Fibroblast of gingiva (primary cell): ENCODE results near the gene BTN1A1.
"Not testable (repeated sequence)": the region's sequence is repeated elsewhere in the genome, so short reads cannot be mapped to it uniquely, and the experiment has no call there.

Source experiments
- DNase-seq: peaks from one replicate; pipeline ENCODE4 v3.0.0-alpha.2; 2011; ENCODE audit warnings: low read depth

Gene BTN1A1

DNA sequence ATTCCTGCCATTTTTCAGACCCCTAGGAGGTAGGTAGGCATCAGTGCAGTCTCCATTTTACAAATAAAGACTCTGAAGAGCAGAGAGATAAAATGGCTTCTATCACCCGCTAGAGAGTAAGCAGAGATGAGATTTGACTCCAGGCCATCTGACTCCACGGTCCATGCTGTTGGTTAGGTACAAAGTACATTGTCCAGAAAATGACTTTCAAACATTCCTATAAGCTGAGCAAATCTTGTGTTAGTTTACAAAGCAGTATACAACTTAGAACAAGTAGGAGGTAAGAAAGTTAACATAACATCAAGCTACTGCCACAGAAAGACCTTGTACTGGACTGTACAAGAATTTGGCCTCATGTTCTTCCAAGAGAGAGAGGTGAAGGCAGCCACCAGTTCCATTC, 14.9 kb downstream of the BTN1A1 start:
- DNase-seq: no peak

- no peak for DNase-seq
Measured at GRCh38 chr6:26516481-26517427, 16.7 kb downstream of the BTN1A1 start.

- no peak for DNase-seq
Measured at GRCh38 chr6:26519359-26519758, 19.3 kb downstream of the BTN1A1 start.

DNA sequence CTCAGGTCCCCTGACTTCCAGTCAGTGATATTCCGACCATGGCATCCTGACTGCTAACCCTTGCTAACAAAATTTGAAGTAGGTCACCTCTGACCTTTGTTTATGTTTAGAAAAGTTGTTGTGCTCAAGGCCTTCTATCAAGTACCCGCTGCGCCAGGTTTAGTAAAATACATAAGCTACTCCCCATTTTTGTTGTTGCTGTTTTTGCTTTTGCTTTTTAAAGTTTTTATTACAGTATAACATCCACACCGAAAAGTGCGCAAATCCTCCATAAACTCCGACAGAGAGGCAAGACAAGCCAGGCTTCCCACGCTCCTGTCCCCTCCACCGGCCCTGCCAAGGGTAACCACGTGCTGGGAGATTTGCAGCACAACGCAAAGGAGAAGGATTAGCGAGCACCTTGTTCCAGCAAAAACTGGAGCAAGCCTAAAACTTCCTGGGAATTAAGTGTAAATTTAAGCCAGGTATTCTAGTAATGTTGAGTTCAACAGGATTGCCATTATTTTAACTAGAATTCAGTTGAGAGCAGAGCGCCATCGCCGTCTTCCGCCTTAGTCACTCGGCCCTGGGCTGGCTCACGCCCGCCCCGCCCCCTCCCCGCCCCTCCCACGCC, 20.2 kb downstream of the BTN1A1 start:
- no peak for DNase-seq

- peak; percentile 87 for DNase-seq
Measured at GRCh38 chr6:26520850-26521599, 20.9 kb downstream of the BTN1A1 start.

DNA sequence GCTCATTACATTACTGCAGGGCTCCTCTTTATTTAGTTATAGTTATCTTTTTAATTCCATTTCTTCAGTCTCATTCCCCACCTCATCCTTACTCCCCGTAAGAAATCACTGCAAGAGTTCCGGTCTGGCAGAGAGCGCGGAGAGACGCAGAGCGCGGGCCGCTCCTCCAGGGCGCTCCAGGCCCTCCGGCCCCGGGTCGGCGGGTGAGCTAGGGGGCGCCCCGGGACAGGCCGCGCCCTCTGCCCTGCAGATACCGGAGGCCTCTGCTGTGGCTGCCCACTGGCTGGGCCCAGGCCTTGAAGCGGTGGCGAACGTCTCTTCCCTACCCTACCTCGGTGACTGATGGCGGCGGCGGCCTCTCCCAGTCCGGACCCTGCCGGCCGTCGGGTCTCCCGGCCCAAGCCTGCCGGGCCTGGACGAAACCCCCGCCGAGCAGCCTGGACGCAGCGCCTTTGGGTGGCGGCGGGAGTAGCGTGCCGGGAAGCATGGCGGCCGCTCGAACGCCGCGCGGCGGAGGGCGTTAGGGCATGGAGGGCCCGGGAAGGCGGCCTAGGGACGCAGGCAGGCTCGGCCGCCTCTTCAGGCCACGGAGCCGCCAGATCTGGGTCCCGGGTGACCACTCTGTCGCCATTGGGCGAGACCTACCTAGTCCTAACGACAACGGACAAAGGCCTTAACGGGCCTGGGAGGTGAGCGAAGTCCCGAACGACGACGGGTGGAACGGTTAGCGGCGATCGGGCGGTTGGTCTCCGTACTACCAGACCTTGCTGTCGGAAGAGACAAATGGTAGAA, 21.7 kb downstream of the BTN1A1 start:
- DNase-seq: peak; percentile 87

DNA sequence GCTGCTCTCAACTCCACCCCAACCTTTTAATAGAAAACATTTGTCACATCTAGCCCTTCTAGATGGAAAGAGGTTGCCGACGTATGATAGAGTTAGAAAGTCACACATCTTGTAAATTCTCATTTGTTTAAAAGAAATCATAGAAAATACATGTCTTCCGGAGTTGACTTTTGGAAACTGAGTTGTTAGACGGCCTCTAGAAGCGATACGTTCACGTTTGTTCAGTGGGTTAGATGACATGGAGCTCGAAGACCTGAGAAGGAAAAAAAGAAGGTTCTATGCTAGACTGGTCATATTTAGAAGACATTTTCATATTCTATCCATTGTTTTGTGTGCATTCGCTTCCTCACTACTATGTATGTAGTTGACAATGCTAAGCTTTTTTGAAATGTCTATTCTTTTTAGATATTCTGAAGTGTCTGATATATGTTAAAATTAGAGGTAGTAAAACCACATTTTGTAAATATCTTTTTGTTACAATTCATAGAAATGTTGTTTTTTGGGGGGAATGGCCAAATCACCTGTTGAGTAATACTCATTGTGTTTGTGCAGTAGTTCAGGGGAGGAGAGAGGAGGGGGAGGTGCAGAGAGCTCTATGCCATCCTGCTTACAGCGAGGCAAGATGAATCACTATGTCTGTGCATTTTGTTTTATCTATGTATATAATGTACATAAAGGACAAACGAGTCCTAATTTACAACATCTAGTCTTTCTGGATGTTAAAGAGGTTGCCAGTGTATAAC, 22.6 kb downstream of the BTN1A1 start:
- peak; percentile 13 for DNase-seq

DNA sequence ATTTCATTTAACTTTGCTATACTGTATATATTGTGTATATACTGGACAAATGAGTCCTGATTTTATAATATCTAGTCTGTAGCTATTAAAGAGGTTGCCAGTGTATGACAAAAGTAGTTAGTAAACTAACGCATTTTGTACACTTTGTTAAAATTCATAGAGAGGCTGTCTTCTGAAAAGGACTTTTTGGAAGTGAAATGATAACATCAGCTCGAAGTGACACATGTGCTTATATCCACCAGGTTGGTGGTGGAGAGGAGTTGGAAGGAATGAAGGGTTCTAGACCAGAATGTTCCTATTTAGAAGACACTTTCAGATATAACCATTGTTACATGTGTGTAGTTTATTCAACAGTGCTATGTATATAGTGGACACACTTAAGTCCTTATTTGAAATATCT, 24.2 kb downstream of the BTN1A1 start:
- DNase-seq: not testable (repeated sequence)

DNA sequence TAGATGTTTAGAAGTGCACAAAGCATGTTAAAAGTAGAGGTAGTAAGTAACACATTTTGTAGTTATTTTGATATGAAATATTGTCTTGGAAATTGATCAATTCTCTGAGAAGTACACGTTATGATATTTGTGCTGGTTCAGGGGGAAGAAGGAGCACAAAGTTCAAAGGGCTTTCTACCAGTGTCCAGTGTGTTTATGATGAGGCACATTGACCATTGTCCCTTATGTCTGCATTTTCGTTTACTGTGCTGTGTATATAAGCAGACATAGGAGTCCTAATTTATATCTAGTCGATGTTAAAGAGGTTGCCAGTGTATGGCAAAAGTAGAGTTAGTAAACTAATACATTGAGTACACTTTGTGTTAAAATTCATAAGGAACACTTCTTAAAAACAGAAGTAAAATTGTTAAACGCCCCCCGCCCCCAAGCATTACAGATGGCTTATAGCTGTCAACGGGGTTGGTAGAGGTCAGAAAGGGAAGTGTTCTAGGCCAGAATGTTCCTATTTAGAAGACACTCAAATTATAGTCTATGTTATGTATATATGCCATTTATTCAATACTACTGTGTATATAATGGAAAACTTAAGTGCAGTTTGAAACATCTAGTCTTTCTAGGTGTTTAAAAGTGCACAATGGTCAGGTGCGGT, 24.7 kb downstream of the BTN1A1 start:
- no peak for DNase-seq

DNA sequence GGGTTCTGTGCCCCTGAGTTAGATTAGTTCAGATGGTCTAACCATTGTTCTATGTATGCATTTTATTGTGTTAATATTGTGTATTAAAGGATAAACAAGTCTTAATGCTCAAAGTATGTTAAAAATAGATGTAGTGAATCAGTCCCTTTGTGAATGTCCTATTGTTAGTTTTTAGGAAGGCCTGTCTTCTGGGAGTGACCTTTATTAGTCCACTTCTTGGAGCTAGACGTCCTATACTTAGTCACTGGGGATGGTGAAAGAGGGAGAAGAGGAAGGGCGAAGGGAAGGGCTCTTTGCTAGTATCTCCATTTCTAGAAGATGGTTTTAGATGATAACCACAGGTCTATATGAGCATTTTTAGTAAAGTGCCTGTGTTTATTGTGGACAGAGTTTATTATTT, 25.7 kb downstream of the BTN1A1 start:
- no peak for DNase-seq

GRCh38 chr6:26526928-26527327, 26.8 kb downstream of the BTN1A1 start:
- DNase-seq: no peak

- DNase-seq: no peak
Measured at GRCh38 chr6:26530203-26530602, 30.1 kb downstream of the BTN1A1 start.

- DNase-seq: no peak
Measured at GRCh38 chr6:26531897-26532296, 31.8 kb downstream of the BTN1A1 start.

- DNase-seq: peak; percentile 87
Measured at GRCh38 chr6:26532699-26533531, 32.8 kb downstream of the BTN1A1 start.

DNA sequence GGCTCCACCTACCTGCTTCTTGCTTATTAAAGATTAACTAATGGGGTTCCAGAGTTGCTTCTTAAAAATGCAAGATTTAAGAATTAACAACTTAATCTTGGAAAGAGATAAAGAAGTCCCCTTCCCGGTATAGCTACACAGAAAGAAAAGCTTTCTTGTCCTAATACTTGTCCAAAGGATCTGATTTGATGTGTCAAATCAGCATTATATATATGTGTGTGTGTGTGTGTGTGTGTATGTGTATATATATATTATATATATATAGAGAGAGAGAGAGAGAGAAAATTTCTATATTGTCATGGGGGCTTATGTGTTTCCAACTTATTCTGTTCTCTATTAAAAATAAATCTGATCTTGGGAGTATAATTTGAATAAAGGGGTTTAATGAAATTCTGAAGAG, 33.4 kb downstream of the BTN1A1 start:
- no peak for DNase-seq

DNA sequence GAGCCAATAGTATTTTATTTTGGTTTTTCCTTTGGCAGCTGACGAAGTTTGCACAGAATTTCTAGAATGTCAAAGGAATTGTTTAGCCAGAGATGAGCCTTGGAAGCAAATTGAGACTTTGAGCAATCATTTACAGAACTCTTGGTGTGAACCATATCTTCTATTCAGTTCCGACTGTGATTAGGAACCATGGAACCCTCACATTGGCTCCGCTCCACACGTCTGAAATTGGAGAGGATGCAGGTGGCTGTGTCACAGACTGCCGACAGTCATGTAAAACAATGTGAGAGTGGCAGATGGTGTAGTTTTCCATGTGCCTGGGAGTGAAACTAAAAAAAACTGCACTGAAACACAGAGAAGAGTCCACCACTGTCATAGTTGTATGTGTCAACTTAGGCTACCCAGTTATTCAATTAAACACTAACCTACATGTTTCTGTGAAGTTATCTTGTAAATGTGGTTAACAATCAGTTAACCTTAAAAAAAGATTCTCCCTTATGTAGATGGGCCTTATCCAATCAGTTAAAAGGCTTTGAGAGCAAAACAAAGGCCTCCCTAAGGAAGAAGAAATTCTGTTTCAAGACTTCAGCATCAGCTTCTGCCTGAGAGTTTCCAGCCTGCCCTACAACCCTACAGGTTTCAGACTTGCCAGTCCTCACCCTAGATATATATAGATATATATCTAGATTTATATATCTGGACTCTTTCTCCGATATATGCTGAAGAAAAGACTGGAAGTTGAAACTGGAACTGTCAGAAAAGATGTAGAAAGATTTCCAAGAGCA, 34.8 kb downstream of the BTN1A1 start:
- no peak for DNase-seq

GRCh38 chr6:26536571-26537159, 36.6 kb downstream of the BTN1A1 start:
- peak; percentile 69 for DNase-seq

- peak; percentile 95 for DNase-seq
Measured at GRCh38 chr6:26537160-26537845, 37.2 kb downstream of the BTN1A1 start.
